ENCODE measurements around the gene LRRK2.

DNA sequence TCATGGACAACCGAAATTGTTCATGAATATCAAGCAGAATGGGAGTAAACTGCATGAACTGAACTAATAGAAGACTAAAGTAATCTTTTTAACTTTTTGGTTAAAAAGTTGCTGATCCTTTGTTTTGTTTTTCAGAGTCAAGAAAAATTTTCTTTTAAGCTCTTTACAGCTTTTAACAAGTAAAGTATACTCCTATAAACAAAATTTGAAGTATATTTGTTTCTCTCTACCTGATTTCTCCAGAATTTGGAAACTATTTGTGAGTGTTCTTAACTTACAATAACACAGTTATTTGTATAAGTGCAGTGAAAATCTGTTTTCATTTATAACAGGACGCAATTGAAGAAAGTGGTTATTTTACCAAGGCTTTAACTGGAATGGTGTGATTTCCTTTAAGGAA, 12.2 kb upstream of the LRRK2 start:
- TF ChIP-seq, protein P1, sequence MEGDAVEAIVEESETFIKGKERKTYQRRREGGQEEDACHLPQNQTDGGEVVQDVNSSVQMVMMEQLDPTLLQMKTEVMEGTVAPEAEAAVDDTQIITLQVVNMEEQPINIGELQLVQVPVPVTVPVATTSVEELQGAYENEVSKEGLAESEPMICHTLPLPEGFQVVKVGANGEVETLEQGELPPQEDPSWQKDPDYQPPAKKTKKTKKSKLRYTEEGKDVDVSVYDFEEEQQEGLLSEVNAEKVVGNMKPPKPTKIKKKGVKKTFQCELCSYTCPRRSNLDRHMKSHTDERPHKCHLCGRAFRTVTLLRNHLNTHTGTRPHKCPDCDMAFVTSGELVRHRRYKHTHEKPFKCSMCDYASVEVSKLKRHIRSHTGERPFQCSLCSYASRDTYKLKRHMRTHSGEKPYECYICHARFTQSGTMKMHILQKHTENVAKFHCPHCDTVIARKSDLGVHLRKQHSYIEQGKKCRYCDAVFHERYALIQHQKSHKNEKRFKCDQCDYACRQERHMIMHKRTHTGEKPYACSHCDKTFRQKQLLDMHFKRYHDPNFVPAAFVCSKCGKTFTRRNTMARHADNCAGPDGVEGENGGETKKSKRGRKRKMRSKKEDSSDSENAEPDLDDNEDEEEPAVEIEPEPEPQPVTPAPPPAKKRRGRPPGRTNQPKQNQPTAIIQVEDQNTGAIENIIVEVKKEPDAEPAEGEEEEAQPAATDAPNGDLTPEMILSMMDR (IDR thresholded peaks at IDR 0.05): no peak
- no peak for TF ChIP-seq POLR2A (IDR thresholded peaks at IDR 0.05)
